ENCODE results near the gene LMO1. TPM values are rescaled to one million over a fixed set of nuclear protein-coding genes. Genes with fewer than 3 reads are reported as not detected.

LMO1 gene
- total RNA-seq, 2 experiments from 2014 or later, result not detected

DNA sequence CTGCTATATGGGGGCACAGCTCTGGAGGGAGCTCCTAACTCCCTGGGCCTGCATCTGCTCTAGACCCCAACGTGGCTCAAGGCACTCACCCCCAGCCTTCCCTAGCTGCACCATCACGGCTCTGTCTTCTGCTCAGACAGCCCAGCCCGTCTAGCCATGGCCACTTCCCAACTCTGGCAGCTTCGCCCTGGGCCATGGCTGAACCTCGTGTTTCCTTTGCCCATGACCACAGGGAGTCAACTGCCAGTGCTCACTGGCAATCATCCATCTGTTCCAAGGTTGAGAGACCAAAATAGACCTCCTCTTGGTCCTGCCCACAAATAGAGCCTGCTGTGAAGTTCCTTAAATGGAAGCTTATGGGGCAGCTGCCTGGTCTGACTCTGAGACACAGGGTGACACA is 5.4 kb downstream of the LMO1 start:
- no peaks in the 10 kb centered on the region for H3K79me2 ChIP-seq (ENCODE audit: insufficient read depth, low read depth, low read length)
- no peak for TF ChIP-seq EZH2phosphoT487 (IDR thresholded peaks at IDR 0.05; ENCODE audit: borderline replicate concordance, low read depth, low read length)
- no peak for TF ChIP-seq CTCF (conservative IDR thresholded peaks at IDR 0.05; ENCODE audit: low read length)
- ChIA-PET CTCF (ENCODE audit: unreplicated experiment) (no interaction called here), POLR2A (interaction anchor here (0.6 kb wide), 1 partner anchor 657 kb away, joined by 4 read pairs; no protein-coding TSS in a partner anchor)
- H3K9me2 ChIP-seq (ENCODE audit: insufficient read depth, low read length), result no peaks in the 10 kb centered on the region
- no peak overlapping the region for H2AFZ ChIP-seq (ENCODE audit: low read length)
- H3K4me2 ChIP-seq (ENCODE audit: low read length), result no peak overlapping the region
- no peaks in the 10 kb centered on the region for H3K36me3 ChIP-seq (ENCODE audit: insufficient read depth, low read length)
- no peak overlapping the region for H3K4me3 ChIP-seq (ENCODE audit: low read depth, low read length, poor library complexity, severe bottlenecking)
- H3K4me1 ChIP-seq (ENCODE audit: insufficient read depth, low read length, poor library complexity, severe bottlenecking), result no peaks in the 10 kb centered on the region
- intact Hi-C loops (cut with micrococcal nuclease; ENCODE audit: unreplicated experiment), result no loop called here
- H3K27ac ChIP-seq (ENCODE audit: low read depth, low read length, poor library complexity, severe bottlenecking), result no peak overlapping the region
- no peaks in the 10 kb centered on the region for H3K9me3 ChIP-seq (ENCODE audit: low read length)
- H4K20me1 ChIP-seq (ENCODE audit: insufficient read depth, low read length), result no peaks in the 10 kb centered on the region
- no TSS peak for BruUV-seq (replicated peaks)
- DNase-seq (ENCODE audit: low spot score), result no peak

- Histone ChIP-seq H2AFZ (ENCODE audit: low read length) (no peak overlapping the region), H3K36me3 (ENCODE audit: insufficient read depth, low read length) (no peaks in the 10 kb centered on the region), H3K4me2 (ENCODE audit: low read length) (no peak overlapping the region), H3K9me3 (ENCODE audit: low read length) (no peaks in the 10 kb centered on the region), H3K27ac (ENCODE audit: low read depth, low read length, poor library complexity, severe bottlenecking) (no peak overlapping the region), H3K9me2 (ENCODE audit: insufficient read depth, low read length) (no peaks in the 10 kb centered on the region), H3K4me3 (ENCODE audit: low read depth, low read length, poor library complexity, severe bottlenecking) (no peak overlapping the region), H3K79me2 (ENCODE audit: insufficient read depth, low read depth, low read length) (no peaks in the 10 kb centered on the region), H4K20me1 (ENCODE audit: insufficient read depth, low read length) (no peaks in the 10 kb centered on the region), H3K4me1 (ENCODE audit: insufficient read depth, low read length, poor library complexity, severe bottlenecking) (no peaks in the 10 kb centered on the region)
- ChIA-PET CTCF (ENCODE audit: unreplicated experiment) (no interaction called here), POLR2A (no interaction called here)
- BruUV-seq (replicated peaks), result no TSS peak
- DNase-seq (ENCODE audit: low spot score), result no peak
- intact Hi-C loops (cut with micrococcal nuclease; ENCODE audit: unreplicated experiment), result no loop called here
- no peak for TF ChIP-seq CTCF (conservative IDR thresholded peaks at IDR 0.05; ENCODE audit: low read length)
- no peak for TF ChIP-seq EZH2phosphoT487 (IDR thresholded peaks at IDR 0.05; ENCODE audit: borderline replicate concordance, low read depth, low read length)
Observed at GRCh38 chr11:8257003-8257664, 6.5 kb downstream of the LMO1 start.

DNA sequence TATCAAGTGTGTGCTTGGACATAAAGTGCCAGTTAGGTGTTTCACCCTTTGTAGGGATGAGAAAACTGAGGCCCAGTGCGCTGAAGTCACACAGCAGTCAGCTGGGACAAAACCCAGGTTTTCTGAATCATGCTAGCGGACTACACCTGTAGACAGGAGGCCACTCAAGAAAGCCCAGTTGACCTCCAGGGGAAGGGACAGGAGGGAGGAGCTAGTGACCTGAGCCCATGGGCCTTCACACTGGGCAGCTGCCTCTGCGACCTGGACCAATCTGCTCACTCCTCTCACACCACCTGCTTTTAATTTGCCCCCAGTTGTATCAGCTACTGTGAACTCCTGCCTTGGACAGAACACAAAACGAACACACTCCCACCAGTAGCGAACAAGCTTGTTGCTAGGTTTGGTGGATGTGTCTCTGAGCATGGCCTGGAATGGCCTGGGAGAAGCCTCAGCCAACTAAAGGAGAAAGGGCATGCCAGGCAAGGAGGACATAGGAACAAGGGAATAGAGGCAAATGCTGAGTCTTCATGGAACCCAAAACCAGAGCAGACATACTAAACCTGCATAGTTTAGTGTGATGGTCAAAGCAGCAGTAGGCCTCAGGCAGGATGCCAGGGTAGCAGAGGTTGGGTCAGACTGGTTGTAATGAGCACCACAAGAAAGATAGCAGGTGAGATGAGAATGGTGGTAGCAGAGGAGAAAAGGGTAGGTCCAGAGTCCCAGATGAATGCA is 7.2 kb downstream of the LMO1 start:
- CTCF ChIA-PET (ENCODE audit: unreplicated experiment), result no interaction called here
- intact Hi-C loops (cut with micrococcal nuclease; ENCODE audit: unreplicated experiment), result no loop called here
- Histone ChIP-seq H2AFZ (ENCODE audit: low read length) (no peak overlapping the region), H3K4me1 (ENCODE audit: insufficient read depth, low read length, poor library complexity, severe bottlenecking) (no peaks in the 10 kb centered on the region), H3K36me3 (ENCODE audit: insufficient read depth, low read length) (no peaks in the 10 kb centered on the region), H3K9me3 (ENCODE audit: low read length) (no peaks in the 10 kb centered on the region), H3K4me3 (ENCODE audit: low read depth, low read length, poor library complexity, severe bottlenecking) (no peak overlapping the region), H4K20me1 (ENCODE audit: insufficient read depth, low read length) (no peaks in the 10 kb centered on the region), H3K4me2 (ENCODE audit: low read length) (no peak overlapping the region), H3K27ac (ENCODE audit: low read depth, low read length, poor library complexity, severe bottlenecking) (no peak overlapping the region), H3K9me2 (ENCODE audit: insufficient read depth, low read length) (no peaks in the 10 kb centered on the region), H3K79me2 (ENCODE audit: insufficient read depth, low read depth, low read length) (no peaks in the 10 kb centered on the region)
- POLR2A ChIA-PET, result no interaction called here
- BruUV-seq (replicated peaks), result no TSS peak
- no peak for DNase-seq (ENCODE audit: low spot score)
- no peak for TF ChIP-seq EZH2phosphoT487 (IDR thresholded peaks at IDR 0.05; ENCODE audit: borderline replicate concordance, low read depth, low read length)
- TF ChIP-seq CTCF (conservative IDR thresholded peaks at IDR 0.05; ENCODE audit: low read length), result no peak

Data from OCI-LY7 (cell line).